ENCODE data around the gene MAGI1.

Gene MAGI1

GRCh38 chr3:65502526-65502925 is 536.2 kb downstream of the MAGI1 start:
- DNase-seq (ENCODE audit: low read depth in 1 of 2, low spot score in 1 of 2), result no peak
- no peaks in the 10 kb centered on the region for H3K27me3 ChIP-seq (ENCODE audit: insufficient read depth, poor library complexity, severe bottlenecking)
- H3K27ac ChIP-seq (replicated peaks), result no peak overlapping the region
- H3K4me3 ChIP-seq (replicated peaks; ENCODE audit: insufficient read depth, low read length), result no peak overlapping the region
- TF ChIP-seq GABPA (IDR thresholded peaks at IDR 0.05; ENCODE audit: low read depth) (no peak), SPI1 (IDR thresholded peaks at IDR 0.05; ENCODE audit: borderline replicate concordance, low read depth) (no peak), POLR2AphosphoS5 (IDR thresholded peaks at IDR 0.05; ENCODE audit: low read depth) (no peak), CTCF (IDR thresholded peaks at IDR 0.05; ENCODE audit: insufficient read depth, low read length) (no peak), REST (IDR thresholded peaks at IDR 0.05; ENCODE audit: insufficient replicate concordance, low read depth) (no peak)

- TF ChIP-seq POLR2AphosphoS5 (IDR thresholded peaks at IDR 0.05; ENCODE audit: low read depth), result no peak
- TF ChIP-seq GABPA (IDR thresholded peaks at IDR 0.05; ENCODE audit: low read depth), result no peak
- no peak for TF ChIP-seq REST (IDR thresholded peaks at IDR 0.05; ENCODE audit: insufficient replicate concordance, low read depth)
- TF ChIP-seq CTCF (IDR thresholded peaks at IDR 0.05; ENCODE audit: insufficient read depth, low read length), result no peak
- no peak for TF ChIP-seq SPI1 (IDR thresholded peaks at IDR 0.05; ENCODE audit: borderline replicate concordance, low read depth)
- no peaks in the 10 kb centered on the region for H3K27me3 ChIP-seq (ENCODE audit: insufficient read depth, poor library complexity, severe bottlenecking)
- no peak overlapping the region for H3K27ac ChIP-seq (replicated peaks)
- no peak overlapping the region for H3K4me3 ChIP-seq (replicated peaks; ENCODE audit: insufficient read depth, low read length)
- DNase-seq (ENCODE audit: low read depth in 1 of 2, low spot score in 1 of 2), result no peak
These were observed 538.1 kb downstream of the MAGI1 start for GRCh38 chr3:65500398-65501306.

DNA sequence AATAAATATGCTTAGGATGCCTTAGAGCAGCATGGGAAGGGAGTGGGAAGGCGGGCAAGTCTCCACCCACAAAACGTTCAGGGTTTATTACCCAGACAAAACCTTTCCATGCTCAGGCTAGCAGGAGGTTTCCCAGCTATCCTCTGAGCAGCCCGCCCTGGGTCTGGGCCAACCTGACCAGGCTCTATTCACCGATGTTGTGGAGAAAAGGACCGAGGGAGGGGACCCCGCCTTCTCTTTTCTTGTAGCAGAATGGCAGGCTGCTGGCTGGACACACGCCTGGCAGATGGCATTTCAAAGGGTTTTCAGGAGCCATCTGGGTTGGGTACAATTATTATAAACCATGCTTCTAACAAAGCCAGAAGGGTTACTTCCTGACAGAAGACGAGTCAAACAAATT is 540.9 kb downstream of the MAGI1 start:
- Histone ChIP-seq H3K27ac (replicated peaks) (no peak overlapping the region), H3K4me3 (replicated peaks; ENCODE audit: insufficient read depth, low read length) (no peak overlapping the region), H3K27me3 (ENCODE audit: insufficient read depth, poor library complexity, severe bottlenecking) (no peaks in the 10 kb centered on the region)
- DNase-seq (ENCODE audit: low read depth in 1 of 2, low spot score in 1 of 2), result no peak
- TF ChIP-seq POLR2AphosphoS5 (IDR thresholded peaks at IDR 0.05; ENCODE audit: low read depth), result no peak
- no peak for TF ChIP-seq CTCF (IDR thresholded peaks at IDR 0.05; ENCODE audit: insufficient read depth, low read length)
- no peak for TF ChIP-seq SPI1 (IDR thresholded peaks at IDR 0.05; ENCODE audit: borderline replicate concordance, low read depth)
- TF ChIP-seq REST (IDR thresholded peaks at IDR 0.05; ENCODE audit: insufficient replicate concordance, low read depth), result no peak
- no peak for TF ChIP-seq GABPA (IDR thresholded peaks at IDR 0.05; ENCODE audit: low read depth)

Data from HL-60 (cell line).